K562 (cell line): ENCODE measurements around the gene GTF2H4. TPM values are rescaled to one million over a fixed set of nuclear protein-coding genes. Genes with fewer than 3 reads are reported as not detected.

Experiments used
- E2F3 ChIP-seq: fragments of 250-450 bp; sonication (Bioruptor Pico); IDR thresholded peaks from 2 replicates; pipeline ENCODE4 v1.4.0; 2020; ENCODE audit warnings: mild to moderate bottlenecking
- ETV5 ChIP-seq: sonication (generic); formaldehyde crosslinking; IDR thresholded peaks from 2 replicates; pipeline ENCODE4 v1.4.0; 2020; ENCODE audit warnings: low read depth, mild to moderate bottlenecking, missing genetic modification reagents
- FOS ChIP-seq: IDR thresholded peaks from 3 replicates; pipeline ENCODE4 v1.6.1; 2011; ENCODE audit not compliant: insufficient read length; ENCODE audit errors: extremely low read depth
- NR2C2 ChIP-seq, 2 experiments: fragments of 200-800 bp in 1 of 2; sonication (Bioruptor generic) in 1 of 2; sonication (generic) in 1 of 2; formaldehyde crosslinking in 1 of 2; IDR thresholded peaks; 2 replicates each; pipeline versions ENCODE4 v1.6.1 to v1.8.0; 2016 to 2022; ENCODE audit warnings: mild to moderate bottlenecking in 1 of 2, missing compliant biosample characterization in 1 of 2, missing genetic modification characterization in 1 of 2, missing genetic modification reagents in 1 of 2
- XRCC3 ChIP-seq: fragments of 450-650 bp; IDR thresholded peaks from 2 replicates; pipeline ENCODE4 v1.6.1; 2017; ENCODE audit warnings: mild to moderate bottlenecking, moderate library complexity
- ZNF436 ChIP-seq: fragments of 250-450, 450-650 bp; sonication (Bioruptor Pico); formaldehyde crosslinking; IDR thresholded peaks from 2 replicates; pipeline ENCODE4 v1.7.0; 2020; ENCODE audit warnings: mild to moderate bottlenecking
- ZNF780A ChIP-seq: fragments of 250-450 bp; sonication (Bioruptor Pico); IDR thresholded peaks from 2 replicates; pipeline ENCODE4 v1.5.0; 2021; ENCODE audit warnings: mild to moderate bottlenecking
- polyA plus RNA-seq, 8 experiments: library from polyadenylated mRNA; depleted of rRNA in 4 of 8; stranded (reverse) in 5 of 8; unstranded in 3 of 8; fragments of >200 nt; fragmentation: Nextera tagmentation in 2 of 8; fragmentation: Illumina TruSeq in 1 of 8; extraction: Ambion mirVana in 2 of 8; extraction: Trizol in 1 of 8; gene quantifications; 2 replicates each; pipeline versions ENCODE4 v1.2.1 to v1.2.3, GENCODE V29; 2011 to 2014; ENCODE audit warnings: inconsistent platforms in 1 of 8, missing spikeins in 1 of 8
- total RNA-seq, 7 experiments: library from RNA; depleted of rRNA in 6 of 7; stranded (reverse); fragments of >200 nt in 6 of 7; fragmentation: Illumina TruSeq in 2 of 7; extraction: Trizol in 2 of 7; gene quantifications; 2 replicates each; pipeline versions ENCODE4 v1.2.1 to v1.2.3, GENCODE V29; 2011 to 2021; ENCODE audit warnings: low replicate concordance in 1 of 7
- TF ChIP-seq, protein P1 (sequence below): fragments of 200-800 bp; sonication (Bioruptor generic); IDR thresholded peaks from 2 replicates; pipeline ENCODE4 v1.6.1; 2016; ENCODE audit warnings: missing genetic modification characterization, missing compliant biosample characterization

Gene GTF2H4
- total and polyA plus RNA-seq, 9 of the 15 experiments (the other 6 are each of a cell fraction or from before 2014, with no cell fraction given), result 3.6 to 86.1 (median 39.6) TPM

DNA sequence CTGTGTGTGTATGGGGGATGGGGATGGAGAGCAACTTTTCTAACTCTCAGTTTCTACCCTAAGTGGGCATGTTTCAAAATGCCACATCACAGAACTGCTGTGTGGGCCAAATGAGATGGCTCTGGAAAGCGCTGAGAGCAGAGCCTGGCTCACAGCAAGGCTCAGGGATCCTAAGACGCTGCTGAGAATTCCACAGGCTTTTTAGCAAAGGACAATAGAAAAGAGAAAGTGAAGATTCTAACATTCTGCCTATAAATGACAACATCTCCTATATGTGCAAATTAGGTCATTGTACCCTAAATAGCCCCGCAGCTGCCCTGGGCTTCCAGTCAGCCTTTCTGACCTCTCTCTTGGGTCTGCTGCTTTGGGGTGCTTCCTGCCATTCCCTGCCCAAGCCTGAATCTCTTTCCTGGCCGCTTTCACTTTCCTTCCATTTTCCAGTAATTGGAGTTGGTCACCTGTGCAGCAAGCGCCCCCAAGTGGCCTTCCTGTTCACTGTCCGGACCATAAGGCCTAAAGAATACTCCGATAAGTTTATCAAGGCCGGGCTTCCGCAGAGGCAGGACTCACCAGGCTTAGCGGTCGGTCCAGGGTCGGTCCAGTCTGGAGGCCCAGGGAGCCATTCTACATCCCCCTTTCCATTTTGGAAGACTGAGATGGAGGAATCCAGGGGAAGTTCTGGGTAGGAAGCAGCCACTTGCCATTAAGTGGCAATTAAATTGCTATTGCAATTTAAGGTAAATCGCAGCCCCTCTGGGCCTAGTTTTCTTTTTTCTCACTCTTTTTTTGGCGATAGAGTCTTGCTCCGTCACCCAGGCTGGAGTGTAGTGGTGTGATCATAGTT lies 30.4 kb upstream of the GTF2H4 start (continued):
- TF ChIP-seq, protein P1, sequence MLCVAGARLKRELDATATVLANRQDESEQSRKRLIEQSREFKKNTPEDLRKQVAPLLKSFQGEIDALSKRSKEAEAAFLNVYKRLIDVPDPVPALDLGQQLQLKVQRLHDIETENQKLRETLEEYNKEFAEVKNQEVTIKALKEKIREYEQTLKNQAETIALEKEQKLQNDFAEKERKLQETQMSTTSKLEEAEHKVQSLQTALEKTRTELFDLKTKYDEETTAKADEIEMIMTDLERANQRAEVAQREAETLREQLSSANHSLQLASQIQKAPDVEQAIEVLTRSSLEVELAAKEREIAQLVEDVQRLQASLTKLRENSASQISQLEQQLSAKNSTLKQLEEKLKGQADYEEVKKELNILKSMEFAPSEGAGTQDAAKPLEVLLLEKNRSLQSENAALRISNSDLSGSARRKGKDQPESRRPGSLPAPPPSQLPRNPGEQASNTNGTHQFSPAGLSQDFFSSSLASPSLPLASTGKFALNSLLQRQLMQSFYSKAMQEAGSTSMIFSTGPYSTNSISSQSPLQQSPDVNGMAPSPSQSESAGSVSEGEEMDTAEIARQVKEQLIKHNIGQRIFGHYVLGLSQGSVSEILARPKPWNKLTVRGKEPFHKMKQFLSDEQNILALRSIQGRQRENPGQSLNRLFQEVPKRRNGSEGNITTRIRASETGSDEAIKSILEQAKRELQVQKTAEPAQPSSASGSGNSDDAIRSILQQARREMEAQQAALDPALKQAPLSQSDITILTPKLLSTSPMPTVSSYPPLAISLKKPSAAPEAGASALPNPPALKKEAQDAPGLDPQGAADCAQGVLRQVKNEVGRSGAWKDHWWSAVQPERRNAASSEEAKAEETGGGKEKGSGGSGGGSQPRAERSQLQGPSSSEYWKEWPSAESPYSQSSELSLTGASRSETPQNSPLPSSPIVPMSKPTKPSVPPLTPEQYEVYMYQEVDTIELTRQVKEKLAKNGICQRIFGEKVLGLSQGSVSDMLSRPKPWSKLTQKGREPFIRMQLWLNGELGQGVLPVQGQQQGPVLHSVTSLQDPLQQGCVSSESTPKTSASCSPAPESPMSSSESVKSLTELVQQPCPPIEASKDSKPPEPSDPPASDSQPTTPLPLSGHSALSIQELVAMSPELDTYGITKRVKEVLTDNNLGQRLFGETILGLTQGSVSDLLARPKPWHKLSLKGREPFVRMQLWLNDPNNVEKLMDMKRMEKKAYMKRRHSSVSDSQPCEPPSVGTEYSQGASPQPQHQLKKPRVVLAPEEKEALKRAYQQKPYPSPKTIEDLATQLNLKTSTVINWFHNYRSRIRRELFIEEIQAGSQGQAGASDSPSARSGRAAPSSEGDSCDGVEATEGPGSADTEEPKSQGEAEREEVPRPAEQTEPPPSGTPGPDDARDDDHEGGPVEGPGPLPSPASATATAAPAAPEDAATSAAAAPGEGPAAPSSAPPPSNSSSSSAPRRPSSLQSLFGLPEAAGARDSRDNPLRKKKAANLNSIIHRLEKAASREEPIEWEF (CRISPR knock-in tag), result no peak
- peak; percentile 83 for TF ChIP-seq ETV5 (CRISPR knock-in tag)
- no peak for TF ChIP-seq FOS
- no peak for TF ChIP-seq ZNF780A (CRISPR knock-in tag)
- no peak for TF ChIP-seq NR2C2 (CRISPR knock-in tag; IDR thresholded peaks at IDR 0.05)
- peak; percentile 64 for TF ChIP-seq NR2C2 (tag; IDR thresholded peaks at IDR 0.05)
- no peak for TF ChIP-seq ZNF436 (CRISPR knock-in tag)
- TF ChIP-seq XRCC3, result no peak
- TF ChIP-seq E2F3, result no peak
